Spleen (tissue), 7 donors: ENCODE measurements around the gene CREB3L2.

ENCODE experiments used
- CTCF ChIP-seq, 11 experiments: fragments of 200-600 bp in 7 of 11; fragments of 450-650 bp in 4 of 11; sonication (generic) in 4 of 11; IDR thresholded peaks in 8 of 11; conservative IDR thresholded peaks in 3 of 11; 1 replicate in 7 of 11; 2 replicates in 4 of 11; pipeline versions ENCODE4 v1.4.0 to v1.8.0; 2016 to 2021; ENCODE audit warnings: antibody characterized with exemption in 11 of 11, inconsistent platforms in 4 of 11, mild to moderate bottlenecking in 1 of 11
- POLR2A ChIP-seq, 3 donors: fragments of 450-650 bp; IDR thresholded peaks; one replicate each; pipeline ENCODE4 v1.5.1; 2017; ENCODE audit warnings: antibody characterized with exemption in 3 of 3, mild to moderate bottlenecking in 1 of 3
- donor health status: DM: no; HTN: no; CAD: no; lungs with moderate emphysema.
- donor health status: DM: no; HTN: no; CAD: no.
- donor health status: DM: no; HTN: no; CAD: no.

- TF ChIP-seq CTCF (IDR thresholded peaks at IDR 0.05 in 8 of 11, conservative IDR thresholded peaks at IDR 0.05 in 3 of 11) (no peak), POLR2A (IDR thresholded peaks at IDR 0.05) (no peak)
These were observed 113.6 kb downstream of the CREB3L2 start for GRCh38 chr7:137888241-137888640.
